SHP77 (cell line): ENCODE results near the gene ZSCAN18.

Experiments
- DNase-seq, 2 experiments: peaks; one replicate each; lab custom pipeline; 2025; lab: John Stamatoyannopoulos, UW

Gene ZSCAN18

GRCh38 chr19:58044886-58045285 lies 53.1 kb downstream of the ZSCAN18 start:
- no peak for DNase-seq

- no peak for DNase-seq
Observed at GRCh38 chr19:58044391-58044790, 53.6 kb downstream of the ZSCAN18 start.

- no peak for DNase-seq
Observed at GRCh38 chr19:58042495-58043340, 55.3 kb downstream of the ZSCAN18 start.

- DNase-seq: no peak
Observed at GRCh38 chr19:58040751-58041525, 57.1 kb downstream of the ZSCAN18 start.

GRCh38 chr19:58038688-58039204 lies 59.3 kb downstream of the ZSCAN18 start:
- DNase-seq: no peak

DNA sequence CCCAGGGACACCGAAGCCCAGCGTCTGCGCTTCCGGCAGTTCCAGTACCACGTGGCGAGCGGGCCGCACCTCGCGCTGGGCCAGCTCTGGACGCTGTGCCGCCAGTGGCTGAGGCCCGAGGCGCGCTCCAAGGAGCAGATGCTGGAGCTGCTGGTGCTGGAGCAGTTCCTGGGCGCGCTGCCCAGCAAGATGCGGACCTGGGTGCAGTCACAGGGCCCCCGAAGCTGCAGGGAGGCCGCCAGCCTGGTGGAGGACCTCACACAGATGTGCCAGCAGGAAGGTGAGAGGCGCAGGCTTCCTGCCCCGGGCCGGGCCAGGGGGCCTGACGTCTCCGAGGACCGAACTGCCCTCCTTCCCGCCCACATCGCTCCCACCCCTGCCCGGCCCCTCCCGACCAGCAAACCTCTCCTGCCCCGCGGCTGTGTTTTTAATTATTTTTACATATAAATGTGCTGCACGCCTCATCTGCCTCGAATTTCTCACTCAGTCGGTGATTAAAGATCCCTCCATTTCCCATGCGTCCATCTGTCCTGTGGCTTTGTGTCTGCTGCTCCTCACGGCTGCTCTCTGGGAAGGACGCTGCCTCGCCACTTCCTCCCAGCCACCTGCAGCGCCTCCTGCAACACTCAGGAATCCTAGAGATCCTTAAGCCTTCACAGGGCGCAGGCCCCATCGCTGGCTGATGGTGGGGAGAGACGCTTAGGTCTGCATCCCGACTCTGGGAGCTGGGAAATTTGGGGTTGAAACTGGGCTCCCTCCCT lies 59.9 kb downstream of the ZSCAN18 start:
- DNase-seq: no peak

- DNase-seq: no peak
Observed at GRCh38 chr19:58035863-58036262, 62.2 kb downstream of the ZSCAN18 start.

DNA sequence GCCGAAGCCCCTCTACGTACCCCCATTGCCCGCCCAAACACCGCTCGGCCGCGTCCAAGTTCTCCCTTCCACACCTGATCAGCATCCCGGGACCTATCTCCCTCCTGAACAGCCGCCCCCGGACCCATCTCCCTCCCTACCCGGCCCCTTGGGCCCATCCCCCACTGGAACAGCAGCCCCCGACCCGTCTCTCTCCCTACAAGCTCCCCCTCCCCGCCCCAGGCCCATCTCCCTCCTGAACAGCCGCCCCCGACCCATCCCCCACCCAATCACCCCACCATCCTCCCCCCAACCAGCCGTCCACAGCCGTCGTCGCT lies 63.6 kb downstream of the ZSCAN18 start:
- no peak for DNase-seq
